HepG2 (cell line): ENCODE measurements around the gene EPHA2. TPM values are rescaled to one million over a fixed set of nuclear protein-coding genes. Genes with fewer than 3 reads are reported as not detected.

Source experiments
- ATAC-seq: fragments of 200-7000 bp; cut with Tn5 transposase; 3 replicates; pipeline ENCODE4 v1.9.1; 2020; ENCODE audit warnings: mild to moderate bottlenecking, moderate library complexity
- BruUV-seq: library from RNA; stranded (reverse); fragments of 400-500 nt; replicated peaks from 2 replicates; lab custom pipeline; 2021; lab: Mats Ljungman, UMichigan
- CTCF ChIA-PET: fragments of 300-600 bp; formaldehyde crosslinking; extraction: SDS; loops from one replicate; lab custom pipeline; 2021; ENCODE audit warnings: low total read pairs, inconsistent platforms, low intra/inter-chr PET ratio; lab: Yijun Ruan, JAX
- POLR2A ChIA-PET: fragments of 350-600 bp; sonication (Branson Sonifier 250); formaldehyde crosslinking; loops from one replicate; lab custom pipeline; 2020; ENCODE audit warnings: antibody characterized with exemption, inconsistent platforms; lab: Yijun Ruan, JAX
- DNase-seq: peaks from one replicate; pipeline ENCODE4 v3.0.0-alpha.2; 2015; ENCODE audit warnings: low spot score
- FAIRE-seq: peaks from 3 replicates; lab custom pipeline; 2011; peaks lifted over from hg19 to GRCh38; lab: Jason Lieb, UNC
- H2AFZ ChIP-seq: one replicate; pipeline ENCODE4 v1.6.1; 2011; ENCODE audit warnings: low read length, inconsistent platforms
- H3K27ac ChIP-seq: fragments of 300-600 bp; 3 replicates; pipeline ENCODE4 v1.8.0; 2011; ENCODE audit warnings: mixed run types, mild to moderate bottlenecking, mixed read lengths, low read length, inconsistent platforms; ENCODE audit not compliant: insufficient read depth; ENCODE audit errors: extremely low read length
- H3K27me3 ChIP-seq, 2 experiments: fragments of 200-600 bp in 1 of 2; 2 replicates in 1 of 2; 3 replicates in 1 of 2; pipeline versions ENCODE4 v1.6.0 to v1.8.0; 2011; ENCODE audit warnings: low read length in 2 of 2, mild to moderate bottlenecking in 2 of 2, moderate library complexity in 2 of 2, inconsistent platforms in 1 of 2; ENCODE audit not compliant: insufficient read depth in 2 of 2, control insufficient read depth in 1 of 2
- H3K36me3 ChIP-seq, 2 experiments: fragments of 200-600 bp in 1 of 2; replicated peaks in 1 of 2; 2 replicates in 1 of 2; 3 replicates in 1 of 2; pipeline versions ENCODE4 v1.5.1 to v1.8.0; 2011; ENCODE audit warnings: low read length in 2 of 2, inconsistent platforms in 1 of 2; ENCODE audit not compliant: insufficient read depth in 2 of 2, control insufficient read depth in 1 of 2
- H3K4me1 ChIP-seq: 2 replicates; pipeline ENCODE4 v1.5.1; 2012; ENCODE audit warnings: low read length, inconsistent platforms; ENCODE audit not compliant: insufficient read depth
- H3K4me2 ChIP-seq: 2 replicates; pipeline ENCODE4 v1.6.0; 2011; ENCODE audit warnings: low read depth, low read length, inconsistent platforms
- H3K4me3 ChIP-seq, 3 experiments: fragments of 200-600 bp in 1 of 3; sonication (generic), shearing (Covaris generic) in 1 of 3; replicated peaks in 1 of 3; 2 replicates each; pipeline ENCODE4 v1.5.1; 2011 to 2016; ENCODE audit warnings: low read length in 3 of 3, inconsistent platforms in 2 of 3, low read depth in 2 of 3, mild to moderate bottlenecking in 2 of 3, control low read depth in 1 of 3, mixed read lengths in 1 of 3; ENCODE audit not compliant: insufficient read depth in 1 of 3
- H3K79me2 ChIP-seq: one replicate; pipeline ENCODE4 v1.6.1; 2011; ENCODE audit warnings: low read length, inconsistent platforms; ENCODE audit not compliant: insufficient read depth
- H3K9ac ChIP-seq: 2 replicates; pipeline ENCODE4 v1.6.0; 2011; ENCODE audit warnings: mild to moderate bottlenecking, low read depth, low read length, inconsistent platforms; ENCODE audit not compliant: insufficient read depth
- H3K9me3 ChIP-seq: 2 replicates; pipeline ENCODE4 v1.5.1; 2012; ENCODE audit warnings: mild to moderate bottlenecking, low read length
- H4K20me1 ChIP-seq: 2 replicates; pipeline ENCODE4 v1.6.0; 2011; ENCODE audit warnings: inconsistent platforms, mild to moderate bottlenecking, low read length, moderate library complexity; ENCODE audit not compliant: insufficient read depth
- CREB1 ChIP-seq, 2 experiments: fragments of 450-650 bp in 1 of 2; IDR thresholded peaks; 2 replicates each; pipeline ENCODE4 v1.6.1; 2016 to 2017; ENCODE audit warnings: control low read depth in 1 of 2, mild to moderate bottlenecking in 1 of 2, missing compliant biosample characterization in 1 of 2, missing genetic modification characterization in 1 of 2
- MEIS2 ChIP-seq: sonication (generic); formaldehyde crosslinking; IDR thresholded peaks from 2 replicates; pipeline ENCODE4 v1.9.0; 2021; ENCODE audit warnings: mild to moderate bottlenecking, missing genetic modification reagents
- NCOA5 ChIP-seq: sonication (generic); formaldehyde crosslinking; IDR thresholded peaks from 2 replicates; pipeline ENCODE4 v1.4.0; 2020; ENCODE audit warnings: missing genetic modification reagents
- NR2C2 ChIP-seq: sonication (generic); formaldehyde crosslinking; IDR thresholded peaks from 2 replicates; pipeline ENCODE4 v1.4.0; 2020; ENCODE audit warnings: missing genetic modification reagents, mild to moderate bottlenecking, moderate library complexity, borderline replicate concordance
- TBL1XR1 ChIP-seq: fragments of 150-350 bp; IDR thresholded peaks from 2 replicates; pipeline ENCODE4 v1.6.1; 2014; ENCODE audit warnings: borderline replicate concordance, low read length; ENCODE audit not compliant: partially characterized antibody
- YY1 ChIP-seq: IDR thresholded peaks from 2 replicates; pipeline ENCODE4 v1.6.1; 2011; ENCODE audit warnings: low read length, low read depth, moderate library complexity, mild to moderate bottlenecking; ENCODE audit not compliant: insufficient read depth, insufficient replicate concordance
- ZBTB39 ChIP-seq: sonication (generic); formaldehyde crosslinking; IDR thresholded peaks from 2 replicates; pipeline ENCODE4 v1.5.0; 2020; ENCODE audit warnings: missing genetic modification reagents
- ZNF687 ChIP-seq: sonication (generic); formaldehyde crosslinking; IDR thresholded peaks from 2 replicates; pipeline ENCODE4 v1.5.1; 2020; ENCODE audit warnings: mild to moderate bottlenecking, missing genetic modification reagents, moderate library complexity
- ZZZ3 ChIP-seq: sonication (generic); formaldehyde crosslinking; IDR thresholded peaks from 2 replicates; pipeline ENCODE4 v1.4.0; 2020; ENCODE audit warnings: missing genetic modification reagents, mild to moderate bottlenecking, borderline replicate concordance
- WGBS: methylation state at CpG from one replicate; pipeline ENCODE4 v1.1.6; 2017; ENCODE audit warnings: low lambda C conversion rate; 5-methylcytosine and 5-hydroxymethylcytosine counted together
- in situ Hi-C: cut with HindIII; loops from 2 replicates; pipeline ENCODE4 v1.10.0; 2017; ENCODE audit warnings: low pct_unique_long_range_greater_than_20kb; ENCODE audit not compliant: extremely low pct_ligation_motif_present
- intact Hi-C: fragments of 100-400 bp; cut with micrococcal nuclease; formaldehyde crosslinking; loops from one replicate; pipeline ENCODE4 v1.10.0; 2022; ENCODE audit not compliant: unreplicated experiment
- polyA plus RNA-seq, 8 experiments: library from polyadenylated mRNA; depleted of rRNA in 3 of 8; stranded (reverse) in 7 of 8; unstranded in 1 of 8; fragments of >200 nt; fragmentation: Illumina TruSeq in 4 of 8; extraction: Trizol in 4 of 8; gene quantifications; 2 replicates each; pipeline versions ENCODE4 v1.2.1 to v1.2.3, GENCODE V29; 2011 to 2016; ENCODE audit warnings: low read depth in 4 of 8, missing spikeins in 1 of 8, mixed read lengths in 1 of 8; ENCODE audit not compliant: insufficient read depth in 1 of 8
- total RNA-seq, 5 experiments: library from RNA; depleted of rRNA; stranded (reverse); fragments of >200 nt; fragmentation: Illumina TruSeq; extraction: Trizol; gene quantifications; 2 replicates each; pipeline ENCODE4 v1.2.3, GENCODE V29; 2016; ENCODE audit warnings: low read depth in 1 of 5
- TF ChIP-seq, protein P1 (sequence below): sonication (generic); formaldehyde crosslinking; IDR thresholded peaks from 2 replicates; pipeline ENCODE4 v1.4.0; 2020; ENCODE audit warnings: mild to moderate bottlenecking, missing genetic modification reagents

The EPHA2 gene
- total and polyA plus RNA-seq, 2 of the 13 experiments (the other 11 are each of a cell fraction or from before 2014, with no cell fraction given) = 33.6 to 53.6 TPM

DNA sequence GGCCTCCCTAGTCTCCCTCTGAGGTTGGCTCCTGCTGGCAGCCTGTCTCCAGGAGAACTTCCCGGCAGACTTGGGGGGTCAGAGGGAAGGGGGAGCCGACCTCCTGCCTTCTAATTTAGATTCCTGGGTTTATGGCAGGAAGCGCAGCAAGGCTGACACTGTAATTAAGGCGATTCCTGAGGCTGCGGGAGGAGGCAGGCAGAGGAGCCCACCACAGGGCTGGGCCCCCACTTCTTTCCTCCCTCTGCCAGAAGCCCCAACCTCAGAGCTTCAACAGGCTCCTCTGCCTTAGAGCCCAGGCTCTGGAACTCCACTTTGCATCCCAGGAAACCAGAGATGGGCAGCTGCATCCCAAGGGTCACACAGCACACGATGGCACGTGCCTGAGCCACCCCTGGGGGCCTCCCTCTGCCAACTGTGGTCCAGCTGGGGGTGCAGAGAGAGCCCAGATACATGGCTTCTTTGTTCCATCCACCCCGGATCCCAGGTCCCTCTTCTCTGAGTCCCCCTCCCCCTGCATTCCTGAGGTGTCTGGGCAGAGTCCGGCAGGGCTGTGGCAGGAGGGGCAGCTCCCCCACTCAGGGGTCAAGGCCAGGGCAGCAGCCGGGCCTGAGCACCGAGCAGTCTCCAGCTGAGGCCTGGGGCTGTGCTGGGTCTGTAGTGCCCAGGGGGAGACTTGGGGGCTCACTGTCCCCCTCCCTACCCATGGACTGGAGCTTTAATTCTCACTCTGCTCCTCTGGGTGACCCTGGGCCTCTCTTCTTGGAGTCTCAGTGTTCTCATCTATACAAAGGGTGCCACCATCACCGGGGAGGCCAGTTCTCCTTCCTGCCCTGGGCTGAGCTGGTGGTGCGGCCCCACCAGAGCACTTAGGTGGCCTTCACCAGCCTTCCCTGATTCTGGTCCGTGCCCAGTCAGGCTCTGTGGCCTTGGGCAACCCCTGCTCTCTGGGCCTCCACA lies 43.0 kb downstream of the EPHA2 start (continued):
- TF ChIP-seq, protein P1, sequence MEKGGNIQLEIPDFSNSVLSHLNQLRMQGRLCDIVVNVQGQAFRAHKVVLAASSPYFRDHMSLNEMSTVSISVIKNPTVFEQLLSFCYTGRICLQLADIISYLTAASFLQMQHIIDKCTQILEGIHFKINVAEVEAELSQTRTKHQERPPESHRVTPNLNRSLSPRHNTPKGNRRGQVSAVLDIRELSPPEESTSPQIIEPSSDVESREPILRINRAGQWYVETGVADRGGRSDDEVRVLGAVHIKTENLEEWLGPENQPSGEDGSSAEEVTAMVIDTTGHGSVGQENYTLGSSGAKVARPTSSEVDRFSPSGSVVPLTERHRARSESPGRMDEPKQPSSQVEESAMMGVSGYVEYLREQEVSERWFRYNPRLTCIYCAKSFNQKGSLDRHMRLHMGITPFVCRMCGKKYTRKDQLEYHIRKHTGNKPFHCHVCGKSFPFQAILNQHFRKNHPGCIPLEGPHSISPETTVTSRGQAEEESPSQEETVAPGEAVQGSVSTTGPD (CRISPR knock-in tag) = peak; percentile 40; the same call in 1 of the 2 replicates
- TF ChIP-seq TBL1XR1 (peak; percentile 91), ZZZ3 (CRISPR knock-in tag) (no peak)

DNA sequence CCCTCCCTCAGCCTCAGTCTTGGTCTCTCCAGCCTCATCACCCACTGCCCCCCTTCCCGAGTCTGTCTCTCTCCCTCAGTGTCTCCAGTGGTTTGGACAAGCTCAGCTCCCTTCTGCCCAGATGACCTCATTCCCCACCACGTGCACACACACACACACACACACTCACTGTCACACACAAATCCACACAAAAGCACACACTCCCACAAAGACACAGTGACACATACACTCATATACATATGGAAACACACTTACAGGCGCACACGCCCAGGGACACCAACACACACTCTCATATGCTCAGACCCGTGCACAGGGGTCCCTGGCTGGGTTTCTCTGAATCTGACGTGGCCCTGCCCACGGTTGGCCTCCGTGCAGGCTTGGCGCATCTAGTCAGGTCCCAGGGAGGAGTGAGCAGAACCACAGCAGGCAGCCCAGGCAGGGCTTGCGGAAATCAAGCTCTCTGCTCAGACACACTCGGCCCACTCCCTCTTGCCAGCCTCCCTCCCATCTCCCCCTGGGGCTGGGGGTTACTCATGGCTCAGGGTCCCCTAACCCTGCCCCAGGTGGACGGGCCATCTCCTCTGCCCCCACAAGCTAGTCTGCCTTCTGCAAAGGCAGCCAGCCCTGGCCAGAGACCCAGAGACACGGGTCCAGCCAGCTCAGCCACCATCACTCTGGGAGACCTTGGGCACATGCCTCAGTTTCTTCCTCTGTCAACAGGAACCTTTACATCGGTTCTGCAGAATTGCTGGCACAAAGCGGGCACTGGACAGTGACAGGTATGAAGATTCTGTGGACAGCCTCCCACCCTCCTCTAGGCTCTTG lies 43.9 kb downstream of the EPHA2 start:
- Histone ChIP-seq H3K4me2 (peak overlapping the region; percentile 14; the same call in 1 of the 2 replicates), H3K4me3 (peak overlapping the region in 1 of 3 experiments; percentile 22; a peak in 1 of 6 replicates), H3K36me3 (no peaks in the 10 kb centered on the region), H3K27me3 (peaks cover 5 to 20% of the 10 kb centered on the region in 2 experiments; a peak in 4 of 5 replicates), H3K27ac (no peak overlapping the region), H3K9ac (no peak overlapping the region), H3K4me1 (peaks cover 70% of the 10 kb centered on the region), H3K9me3 (peaks cover 9% of the 10 kb centered on the region), H4K20me1 (no peaks in the 10 kb centered on the region), H2AFZ (no peak overlapping the region), H3K79me2 (no peaks in the 10 kb centered on the region)
- ChIA-PET CTCF (no interaction called here), POLR2A (interaction anchor here (0.9 to 2.2 kb wide), 2 partner anchors 32 to 69 kb away, joined by 3 to 13 read pairs; no protein-coding TSS in a partner anchor)
- FAIRE-seq (peak; percentile 50), ATAC-seq (peak; percentile 30), DNase-seq (no peak)
- no TSS peak for BruUV-seq
- intact Hi-C loops (loop anchor here (2.0 kb wide), 2 partner anchors 15 to 29 kb away; no protein-coding TSS in a partner anchor), in situ Hi-C loops (no loop called here)
- 10% methylated on average over 12 of the region's 15 CpGs for WGBS
- TF ChIP-seq ZNF687 (CRISPR knock-in tag) (no peak), MEIS2 (no peak), CREB1 (IDR thresholded peaks at IDR 0.05) (peak; percentile 34; the same call in 1 of the 2 replicates), CREB1 (CRISPR knock-in tag; IDR thresholded peaks at IDR 0.05) (no peak), ZBTB39 (CRISPR knock-in tag) (no peak), NCOA5 (CRISPR knock-in tag) (no peak), NR2C2 (no peak), YY1 (no peak)
